SK-N-SH (cell line): ENCODE results near the gene ENTHD1.

Experiments used
- CTCF ChIP-seq: fragments of 200-600 bp; sonication (generic); IDR thresholded peaks from 2 replicates; pipeline ENCODE4 v1.6.1; 2017; ENCODE audit warnings: antibody characterized with exemption, mild to moderate bottlenecking, moderate library complexity
- EP300 ChIP-seq, 2 experiments: IDR thresholded peaks; 2 replicates each; pipeline versions ENCODE4 v1.4.0 to v1.6.1; 2012; ENCODE audit warnings: borderline replicate concordance in 1 of 2, low read depth in 1 of 2, low read length in 1 of 2
- EZH2phosphoT487 ChIP-seq: fragments of 200-600 bp; sonication (generic); IDR thresholded peaks from 2 replicates; pipeline ENCODE4 v1.6.1; 2017; ENCODE audit warnings: low read depth, mixed run types, mild to moderate bottlenecking, antibody characterized with exemption, moderate library complexity, borderline replicate concordance
- FOSL2 ChIP-seq: IDR thresholded peaks from 2 replicates; pipeline ENCODE4 v1.4.0; 2012; ENCODE audit warnings: low read depth, mild to moderate bottlenecking, moderate library complexity, borderline replicate concordance
- JUND ChIP-seq: IDR thresholded peaks from 2 replicates; pipeline ENCODE4 v1.4.0; 2012
- MEF2A ChIP-seq: IDR thresholded peaks from 2 replicates; pipeline ENCODE4 v1.4.0; 2012; ENCODE audit warnings: low read depth, borderline replicate concordance
- NFIC ChIP-seq: IDR thresholded peaks from 2 replicates; pipeline ENCODE4 v1.4.0; 2012; ENCODE audit warnings: borderline replicate concordance
- NRF1 ChIP-seq: IDR thresholded peaks from 2 replicates; pipeline ENCODE4 v1.6.1; 2012; ENCODE audit warnings: low read depth, mild to moderate bottlenecking, low read length
- POLR2AphosphoS5 ChIP-seq: IDR thresholded peaks from 2 replicates; pipeline ENCODE4 v1.6.1; 2012; ENCODE audit warnings: low read depth, low read length
- REST ChIP-seq: IDR thresholded peaks from 2 replicates; pipeline ENCODE4 v1.6.1; 2012; ENCODE audit warnings: mild to moderate bottlenecking, low read depth, low read length, moderate library complexity
- RFX5 ChIP-seq: IDR thresholded peaks from 2 replicates; pipeline ENCODE4 v1.6.1; 2012; ENCODE audit warnings: mild to moderate bottlenecking, improper control_type of control experiment, low read length
- USF2 ChIP-seq: fragments of 150-350 bp; IDR thresholded peaks from 2 replicates; pipeline ENCODE4 v1.6.1; 2017; ENCODE audit warnings: antibody characterized with exemption, low read length, low read depth, borderline replicate concordance

GRCh38 chr22:39724857-39725256 is 168.7 kb downstream of the ENTHD1 start:
- TF ChIP-seq CTCF (no peak), USF2 (no peak), REST (no peak), EZH2phosphoT487 (no peak), MEF2A (no peak), POLR2AphosphoS5 (no peak), RFX5 (no peak), FOSL2 (no peak), EP300 (IDR thresholded peaks at IDR 0.05; ENCODE audit: borderline replicate concordance in 1 of 2, low read depth in 1 of 2, low read length in 1 of 2) (no peak), NRF1 (no peak), JUND (no peak), NFIC (no peak)
